ENCODE results near the gene PDE1A.

DNA sequence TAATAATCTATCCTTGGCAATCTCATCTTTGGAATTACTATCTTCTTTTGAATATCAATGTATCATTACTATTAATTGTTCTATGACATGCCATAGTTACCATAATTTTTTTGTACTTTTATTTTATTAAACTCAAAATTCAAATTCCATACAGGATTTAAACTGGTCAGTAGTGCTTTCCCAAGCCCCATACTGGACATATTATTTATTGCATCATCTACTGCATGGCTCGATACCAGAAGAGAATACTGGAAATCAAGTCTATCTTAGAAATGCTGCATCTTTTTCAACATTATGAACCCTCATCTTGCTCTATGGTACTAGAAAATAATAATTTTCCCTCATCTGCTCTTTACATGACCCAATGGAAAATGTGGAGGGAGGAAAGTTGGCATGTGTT lies 9.4 kb upstream of the PDE1A start:
- TF ChIP-seq CTCF (conservative IDR thresholded peaks at IDR 0.05; ENCODE audit: low read depth, low read length) = no peak
- no peak for TF ChIP-seq EZH2phosphoT487 (IDR thresholded peaks at IDR 0.05; ENCODE audit: borderline replicate concordance, low read length)
- no peak for TF ChIP-seq EZH2 (IDR thresholded peaks at IDR 0.05; ENCODE audit: low read length, unreplicated experiment)

Measured in PC-3 (cell line).